Sigmoid colon (tissue), 4 donors: ENCODE measurements around the gene BRMS1.
A peak's percentile ranks its signal among the peaks of the same experiment; 100 is the strongest.

Experiments used
- CTCF ChIP-seq, 4 experiments: fragments of 450-650 bp in 3 of 4; fragments of 200-600 bp in 1 of 4; IDR thresholded peaks; one replicate each; pipeline ENCODE4 v1.5.1; 2016 to 2019; ENCODE audit warnings: antibody characterized with exemption in 4 of 4, mild to moderate bottlenecking in 3 of 4, moderate library complexity in 2 of 4
- EP300 ChIP-seq, 4 donors: sonication (generic); formaldehyde crosslinking; IDR thresholded peaks; one replicate each; pipeline ENCODE4 v1.6.1; 2017; ENCODE audit warnings: antibody characterized with exemption in 4 of 4
- POLR2A ChIP-seq, 2 donors: fragments of 450-650 bp; IDR thresholded peaks; one replicate each; pipeline ENCODE4 v1.6.1; 2016; ENCODE audit warnings: antibody characterized with exemption in 2 of 2, mild to moderate bottlenecking in 2 of 2, moderate library complexity in 2 of 2

- TF ChIP-seq POLR2A (IDR thresholded peaks at IDR 0.05), result no peak
- TF ChIP-seq CTCF (IDR thresholded peaks at IDR 0.05), result peak; percentile 95 to 99 (median 98)
- no peak for TF ChIP-seq EP300 (IDR thresholded peaks at IDR 0.05)
These were observed 16.4 kb downstream of the BRMS1 start for GRCh38 chr11:66328302-66329144.
